Lung (tissue), 12 donors: ENCODE data around the gene COL6A3. TPM values are rescaled to one million over a fixed set of nuclear protein-coding genes. Genes with fewer than 3 reads are reported as not detected.
"Not testable (repeated sequence)": the region's sequence is repeated elsewhere in the genome, so short reads cannot be mapped to it uniquely, and the experiment has no call there.

Experiments used
- ATAC-seq: fragments of 200-7000 bp; cut with Tn5 transposase; one replicate; pipeline ENCODE4 v1.9.1; 2020; ENCODE audit warnings: moderate number of reproducible peaks; ENCODE audit not compliant: insufficient read depth, low FRiP score
- DNase-seq, 3 donors: peaks; one replicate each; pipeline ENCODE4 v3.0.0-alpha.2; 2013 to 2017
- H3K27ac ChIP-seq, 2 donors: one replicate each; pipeline ENCODE4 v1.5.1; 2013; ENCODE audit warnings: mild to moderate bottlenecking in 2 of 2, moderate library complexity in 2 of 2, control low read depth in 1 of 2, inconsistent platforms in 1 of 2, low read depth in 1 of 2, low read length in 1 of 2
- H3K27me3 ChIP-seq, 3 donors: one replicate each; pipeline ENCODE4 v1.5.1; 2013; ENCODE audit warnings: low read length in 2 of 3; ENCODE audit not compliant: control insufficient read depth in 3 of 3, insufficient read depth in 3 of 3
- H3K36me3 ChIP-seq, 4 donors: one replicate each; pipeline ENCODE4 v1.5.1; 2013; ENCODE audit warnings: low read length in 4 of 4, mild to moderate bottlenecking in 1 of 4, moderate library complexity in 1 of 4; ENCODE audit not compliant: control insufficient read depth in 4 of 4, insufficient read depth in 4 of 4
- H3K4me1 ChIP-seq, 5 donors: one replicate each; pipeline ENCODE4 v1.5.1; 2013; ENCODE audit warnings: low read length in 5 of 5, mild to moderate bottlenecking in 2 of 5, moderate library complexity in 1 of 5; ENCODE audit not compliant: control insufficient read depth in 5 of 5, insufficient read depth in 5 of 5
- H3K4me3 ChIP-seq: one replicate; pipeline ENCODE4 v1.5.1; 2013; ENCODE audit warnings: mild to moderate bottlenecking, control low read depth, moderate library complexity
- H3K9ac ChIP-seq, 2 donors: one replicate each; pipeline ENCODE4 v1.5.1; 2013; ENCODE audit warnings: low read length in 2 of 2, control low read depth in 1 of 2; ENCODE audit not compliant: insufficient read depth in 1 of 2
- H3K9me3 ChIP-seq, 4 donors: one replicate each; pipeline ENCODE4 v1.5.1; 2013; ENCODE audit warnings: low read length in 3 of 4, mild to moderate bottlenecking in 1 of 4, moderate library complexity in 1 of 4; ENCODE audit not compliant: control insufficient read depth in 4 of 4, insufficient read depth in 3 of 4
- CTCF ChIP-seq: IDR thresholded peaks from 2 replicates; pipeline ENCODE4 v1.5.1; 2012; ENCODE audit warnings: mild to moderate bottlenecking; ENCODE audit errors: control extremely low read depth, extremely low read depth
- WGBS, 2 donors: extraction: QIAGEN DNeasy Blood & Tissue Kit; methylation state at CpG; one replicate each; pipeline ENCODE4 v1.1.7; 2013; 5-methylcytosine and 5-hydroxymethylcytosine counted together
- polyA plus RNA-seq, 2 donors: library from polyadenylated mRNA; stranded (reverse); fragments of 200-250 nt; gene quantifications; one replicate each; pipeline ENCODE4 v1.2.1, GENCODE V29; 2013
- total RNA-seq, 2 donors: library from RNA; depleted of rRNA in 1 of 2; stranded (reverse); fragments of >200 nt in 1 of 2; gene quantifications; one replicate each; pipeline ENCODE4 v1.2.1, GENCODE V29; 2014 to 2021
- donor health status: control.
- donor health status: control.
- donor health status: Bipolar disorder and iron deficiency.
- donor health status: healthy.
- donor health status: DM: yes; HTN: yes; CAD: no.

COL6A3 gene
- total and polyA plus RNA-seq, 4 donors, result 36.4 to 548 (median 277) TPM

DNA sequence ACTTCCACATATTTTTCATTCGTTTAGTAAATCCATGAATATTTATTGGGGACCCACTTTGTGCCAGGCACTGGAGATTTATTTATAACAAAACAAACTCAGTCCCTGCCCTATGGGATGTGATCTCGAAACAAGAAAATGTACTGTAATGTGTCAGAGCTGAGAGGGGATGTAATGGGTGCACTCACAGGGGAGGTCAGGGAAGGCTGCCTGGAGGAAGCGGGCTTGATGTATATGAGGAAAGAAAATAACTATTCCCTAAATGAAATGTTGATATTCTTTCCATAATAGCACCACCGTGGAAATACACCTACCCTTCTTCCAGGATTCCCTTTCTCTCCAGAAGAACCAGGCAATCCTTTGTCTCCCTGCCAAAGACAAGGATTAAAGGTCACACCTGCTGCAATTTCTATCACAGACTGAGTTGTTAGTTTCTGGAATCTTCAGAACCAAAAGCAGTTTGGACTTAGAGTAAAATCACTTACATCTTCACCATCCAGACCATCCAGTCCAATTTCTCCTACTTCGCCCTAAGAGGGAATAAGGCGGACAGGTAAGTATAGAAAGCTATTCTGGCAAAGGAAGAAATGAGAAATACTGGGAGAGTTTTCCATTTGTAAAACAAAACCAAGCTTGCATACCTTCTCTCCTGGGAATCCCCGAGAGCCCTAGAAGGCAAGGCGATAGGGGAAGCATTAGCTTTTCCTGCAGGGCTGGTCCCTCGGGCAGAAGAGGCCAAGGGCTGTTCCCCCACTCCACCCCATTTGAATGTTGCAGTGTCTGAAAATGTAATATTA is 55.0 kb downstream of the COL6A3 start:
- Histone ChIP-seq H3K36me3 (peaks cover 0 to 89% (median 40%) of the 10 kb centered on the region in 4 donors), H3K4me3 (no peak overlapping the region), H3K27ac (no peak overlapping the region), H3K9ac (no peak overlapping the region), H3K9me3 (no peaks in the 10 kb centered on the region), H3K4me1 (peaks cover 0 to 25% (median 0%) of the 10 kb centered on the region in 5 donors), H3K27me3 (no peaks in the 10 kb centered on the region)
- 72 to 75% methylated on average over 9 of the region's 9 CpGs for WGBS, 2 donors
- ATAC-seq (no peak), DNase-seq (no peak)
- no peak for TF ChIP-seq CTCF

DNA sequence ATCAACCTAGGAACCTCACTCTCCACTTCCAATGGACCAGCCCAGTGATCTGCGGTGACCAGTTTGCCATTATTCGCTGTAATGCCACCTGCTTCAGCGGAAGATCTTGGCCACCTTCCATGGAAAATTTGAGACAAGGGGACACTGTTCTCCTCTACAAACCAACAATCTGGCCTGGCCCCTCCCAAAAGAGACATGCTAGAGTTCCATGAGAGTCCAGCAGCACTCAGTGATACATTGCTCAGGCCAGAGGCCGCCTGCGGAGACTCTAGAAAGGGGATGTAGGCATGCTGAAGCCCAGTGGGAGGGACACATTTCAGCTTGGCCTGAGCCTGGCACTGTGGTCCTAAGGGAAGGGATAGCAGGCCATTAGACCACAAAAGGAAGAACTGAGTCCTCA is 58.3 kb downstream of the COL6A3 start:
- H3K9me3 ChIP-seq, result peaks cover 0 to 2% (median 0%) of the 10 kb centered on the region in 4 donors
- WGBS, 2 donors, result 78 to 97% methylated on average over 5 of the region's 5 CpGs
- H3K4me1 ChIP-seq, result peaks cover 0 to 24% (median 0%) of the 10 kb centered on the region in 5 donors
- no peak overlapping the region for H3K9ac ChIP-seq
- H3K27ac ChIP-seq, result no peak overlapping the region
- DNase-seq, result no peak
- H3K4me3 ChIP-seq, result no peak overlapping the region
- ATAC-seq, result no peak
- peaks cover 0 to 3% (median 0%) of the 10 kb centered on the region in 3 donors for H3K27me3 ChIP-seq
- TF ChIP-seq CTCF, result no peak
- peaks cover 0 to 90% (median 41%) of the 10 kb centered on the region in 4 donors for H3K36me3 ChIP-seq

DNA sequence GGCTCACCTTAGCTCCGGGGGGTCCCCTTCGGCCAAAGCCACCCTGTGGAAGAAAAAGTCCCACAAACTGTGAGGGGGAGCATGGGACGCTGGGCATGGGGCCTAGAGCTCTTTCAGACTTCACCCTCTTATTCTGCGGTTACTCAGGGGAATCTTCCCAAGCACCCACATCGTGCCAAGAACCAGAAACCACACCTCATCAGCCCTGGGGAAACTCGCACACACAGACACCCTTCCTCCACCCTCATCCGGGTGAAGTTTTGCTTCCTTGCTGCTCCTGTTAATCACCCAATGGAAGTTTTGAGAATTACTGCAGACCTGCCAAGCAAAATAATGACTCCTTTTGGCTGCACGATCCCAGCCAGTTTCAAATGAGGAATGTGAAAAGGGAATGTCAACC is 59.1 kb downstream of the COL6A3 start:
- WGBS, 2 donors, result 74 to 83% methylated on average over 8 of the region's 8 CpGs
- ATAC-seq, result no peak
- Histone ChIP-seq H3K9me3 (peaks cover 0 to 2% (median 0%) of the 10 kb centered on the region in 4 donors), H3K27me3 (peaks cover 0 to 3% (median 0%) of the 10 kb centered on the region in 3 donors), H3K36me3 (peaks cover 0 to 90% (median 41%) of the 10 kb centered on the region in 4 donors), H3K9ac (peak overlapping the region in 1 of 2 donors; percentile 27), H3K27ac (no peak overlapping the region), H3K4me3 (no peak overlapping the region), H3K4me1 (peaks cover 0 to 20% (median 0%) of the 10 kb centered on the region in 5 donors)
- DNase-seq, result peak in 2 of 3 donors; percentile 32 to 37
- no peak for TF ChIP-seq CTCF

GRCh38 chr2:237354172-237354571 is 59.8 kb downstream of the COL6A3 start:
- H3K4me3 ChIP-seq, H3K9ac ChIP-seq, H3K27me3 ChIP-seq, H3K27ac ChIP-seq, H3K9me3 ChIP-seq, ATAC-seq, DNase-seq: not testable (repeated sequence)
- WGBS, 2 donors, result 89 to 93% methylated on average over 6 of the region's 6 CpGs
- peaks cover 0 to 20% (median 0%) of the 10 kb centered on the region in 5 donors for H3K4me1 ChIP-seq
- H3K36me3 ChIP-seq, result peaks cover 0 to 84% (median 37%) of the 10 kb centered on the region in 4 donors
